ENCODE results near the gene ZNF662. TPM values are rescaled to one million over a fixed set of nuclear protein-coding genes. Genes with fewer than 3 reads are reported as not detected.

ZNF662 gene
- total and polyA plus RNA-seq, 2 of the 8 experiments (the other 6 are each of a cell fraction or from before 2014, with no cell fraction given): 0.03 TPM; not detected in 1

- Histone ChIP-seq H3K27me3 (replicated peaks in 1 of 4; ENCODE audit: control insufficient read depth in 3 of 4, extremely low read depth in 1 of 4, insufficient read depth in 3 of 4, low read length in 3 of 4) (no peaks in the 10 kb centered on the region), H3K18ac (ENCODE audit: extremely low read depth, low read length) (no peak overlapping the region), H3K9ac (replicated peaks in 1 of 4; ENCODE audit: extremely low read depth in 1 of 4, low read depth in 3 of 4, low read length in 3 of 4) (no peak overlapping the region), H2AFZ (ENCODE audit: low read length) (no peak overlapping the region), H3K4ac (replicated peaks; ENCODE audit: insufficient read length, low read depth, low read length) (no peak overlapping the region), H4K20me1 (replicated peaks in 1 of 2; ENCODE audit: control insufficient read depth in 1 of 2, insufficient read depth in 2 of 2, low read length in 2 of 2) (no peaks in the 10 kb centered on the region), H4K8ac (ENCODE audit: extremely low read depth, insufficient read depth, low read length) (no peak overlapping the region), H3K4me3 (ENCODE audit: extremely low read depth in 1 of 4, insufficient read depth in 2 of 4, low read depth in 3 of 4, low read length in 4 of 4) (no peak overlapping the region), H4K91ac (replicated peaks; ENCODE audit: insufficient read length, low read length) (no peak overlapping the region), H3K79me2 (ENCODE audit: control insufficient read depth in 1 of 2, insufficient read depth in 2 of 2, low read length in 2 of 2) (no peaks in the 10 kb centered on the region), H2BK5ac (ENCODE audit: low read depth, low read length) (no peak overlapping the region), H3K27ac (ENCODE audit: low read depth, low read length) (no peak overlapping the region), H4K5ac (ENCODE audit: insufficient read length, low read depth, low read length) (no peak overlapping the region), H3K9me3 (ENCODE audit: insufficient read depth in 2 of 2, low read depth in 1 of 2, low read length in 1 of 2) (no peaks in the 10 kb centered on the region), H3K4me1 (replicated peaks in 1 of 4; ENCODE audit: control insufficient read depth in 3 of 4, insufficient read depth in 4 of 4, low read length in 3 of 4) (peaks cover 1 to 9% (median 7%) of the 10 kb centered on the region in 4 experiments; a peak in 3 of 7 replicates), H3K79me1 (ENCODE audit: low read depth, low read length) (no peaks in the 10 kb centered on the region), H3K4me2 (ENCODE audit: insufficient read depth in 1 of 2, low read depth in 2 of 2, low read length in 2 of 2) (no peak overlapping the region), H3K14ac (ENCODE audit: insufficient read length) (no peak overlapping the region), H2BK12ac (ENCODE audit: low read depth, low read length) (no peak overlapping the region), H2BK20ac (ENCODE audit: low read length) (0 out of 2 replicates have a peak overlapping the region, but pooled peaks have one; percentile 34), H2AK5ac (ENCODE audit: low read depth, low read length) (no peak overlapping the region), H3K23me2 (ENCODE audit: low read depth, low read length) (no peaks in the 10 kb centered on the region; the same call in 1 of the 2 replicates), H2BK15ac (ENCODE audit: low read length) (no peak overlapping the region), H3K23ac (ENCODE audit: insufficient read length) (no peak overlapping the region), H3K36me3 (ENCODE audit: control insufficient read depth in 2 of 4, insufficient read depth in 4 of 4, low read length in 3 of 4) (no peaks in the 10 kb centered on the region; a peak in 1 of 8 replicates), H3K56ac (replicated peaks; ENCODE audit: insufficient read length, low read depth, low read length) (no peak overlapping the region), H2BK120ac (replicated peaks; ENCODE audit: low read depth, low read length) (no peak overlapping the region)
- no peak for DNase-seq (ENCODE audit: low read depth in 1 of 2, low spot score in 2 of 2)
- CTCF ChIA-PET (ENCODE audit: partially characterized antibody): interaction anchor here (1.6 to 2.1 kb wide), 2 partner anchors 47 to 55 kb away, joined by 4 to 6 read pairs; no protein-coding TSS in a partner anchor
- no peak for TF ChIP-seq ASH2L (IDR thresholded peaks at IDR 0.05; ENCODE audit: low read length)
- no peak for FAIRE-seq
- 96% methylated on average over 1 of the region's 1 CpG; no CpG with 5 or more reads in 1 of the 2 experiments for WGBS, 2 experiments (ENCODE audit: extremely low coverage in 1 of 2, insufficient coverage in 1 of 2, insufficient read length in 1 of 2, insufficient replicate concordance in 2 of 2, low coverage in 1 of 2, low lambda C conversion rate in 2 of 2, missing lambda C conversion rate in 1 of 2)
- POLR2A ChIA-PET (ENCODE audit: partially characterized antibody): no interaction called here
Observed at GRCh38 chr3:42886294-42886822, 19.6 kb upstream of the ZNF662 start.
